GM23338 (cell line): ENCODE results near the gene STAM. TPM values are rescaled to one million over a fixed set of nuclear protein-coding genes. Genes with fewer than 3 reads are reported as not detected.

Experiments used
- ATAC-seq: fragments of 200-7000 bp; cut with Tn5 transposase; 3 replicates; pipeline ENCODE4 v1.9.1; 2020
- DNase-seq: peaks from one replicate; pipeline ENCODE4 v3.0.0-alpha.2; 2015; ENCODE audit warnings: low spot score
- H2AFZ ChIP-seq: fragments of 200-600 bp; sonication (generic); 2 replicates; pipeline ENCODE4 v1.8.0; 2016; ENCODE audit warnings: antibody characterized with exemption, mild to moderate bottlenecking, moderate library complexity
- H3F3A ChIP-seq: fragments of 200-600 bp; sonication (generic); replicated peaks from 2 replicates; pipeline ENCODE4 v1.8.0; 2017; ENCODE audit warnings: antibody characterized with exemption, mixed run types, low read depth
- H3K27ac ChIP-seq: fragments of 200-600 bp; sonication (generic); 2 replicates; pipeline ENCODE4 v1.6.1; 2016; ENCODE audit warnings: low read depth
- H3K27me3 ChIP-seq: fragments of 200-600 bp; sonication (generic); 2 replicates; pipeline ENCODE4 v1.8.0; 2016; ENCODE audit warnings: mild to moderate bottlenecking, mixed run types, moderate library complexity; ENCODE audit not compliant: insufficient read depth
- H3K36me3 ChIP-seq: fragments of 200-600 bp; sonication (generic); 2 replicates; pipeline ENCODE4 v1.8.0; 2016; ENCODE audit warnings: mild to moderate bottlenecking; ENCODE audit not compliant: insufficient read depth
- H3K4me1 ChIP-seq: fragments of 200-600 bp; sonication (generic); 2 replicates; pipeline ENCODE4 v1.8.0; 2016; ENCODE audit warnings: mild to moderate bottlenecking, moderate library complexity; ENCODE audit not compliant: insufficient read depth
- H3K4me2 ChIP-seq: fragments of 200-600 bp; sonication (generic); 2 replicates; pipeline ENCODE4 v1.7.1; 2017; ENCODE audit warnings: mixed run types
- H3K4me3 ChIP-seq: fragments of 200-600 bp; sonication (generic); 2 replicates; pipeline ENCODE4 v1.6.1; 2016; ENCODE audit warnings: mixed run types
- H3K79me2 ChIP-seq: fragments of 200-600 bp; sonication (generic); replicated peaks from 2 replicates; pipeline ENCODE4 v1.8.0; 2017; ENCODE audit warnings: mild to moderate bottlenecking; ENCODE audit not compliant: insufficient read depth
- H3K9me2 ChIP-seq: fragments of 200-600 bp; sonication (generic); 2 replicates; pipeline ENCODE4 v1.8.0; 2017; ENCODE audit not compliant: insufficient read depth
- H4K20me1 ChIP-seq: fragments of 200-600 bp; sonication (generic); replicated peaks from 2 replicates; pipeline ENCODE4 v1.8.0; 2017; ENCODE audit warnings: mild to moderate bottlenecking; ENCODE audit not compliant: insufficient read depth
- H3K27ac Mint-ChIP-seq: 2 replicates; pipeline ENCODE4 v1.8.0; 2020; ENCODE audit warnings: inconsistent platforms, mild to moderate bottlenecking, moderate library complexity, mixed read lengths
- H3K27me3 Mint-ChIP-seq: 3 replicates; pipeline ENCODE4 v1.8.0; 2022; ENCODE audit warnings: low read depth, mild to moderate bottlenecking, moderate library complexity, mixed read lengths, inconsistent platforms; ENCODE audit not compliant: insufficient read depth, poor library complexity
- H3K36me3 Mint-ChIP-seq: 3 replicates; pipeline ENCODE4 v1.8.0; 2021; ENCODE audit warnings: low read depth, mild to moderate bottlenecking, inconsistent platforms, moderate library complexity, mixed read lengths
- H3K4me1 Mint-ChIP-seq: 3 replicates; pipeline ENCODE4 v1.8.0; 2020; ENCODE audit warnings: mild to moderate bottlenecking, inconsistent platforms, mixed read lengths
- H3K4me3 Mint-ChIP-seq: 3 replicates; pipeline ENCODE4 v1.8.0; 2021; ENCODE audit warnings: moderate library complexity, mild to moderate bottlenecking, inconsistent platforms, mixed read lengths
- H3K9me3 Mint-ChIP-seq: 3 replicates; pipeline ENCODE4 v1.8.0; 2020; ENCODE audit warnings: moderate library complexity, mild to moderate bottlenecking, inconsistent platforms, mixed read lengths
- CREB1 ChIP-seq: fragments of 250-450 bp; sonication (Bioruptor Pico); IDR thresholded peaks from 2 replicates; pipeline ENCODE4 v1.5.0; 2020; ENCODE audit warnings: low read depth, mild to moderate bottlenecking, moderate library complexity
- CTCF ChIP-seq, 2 experiments: fragments of 200-600 bp in 1 of 2; sonication (generic) in 1 of 2; conservative IDR thresholded peaks; 2 replicates each; pipeline versions ENCODE4 v1.5.1 to v1.6.1; 2016 to 2017; ENCODE audit warnings: antibody characterized with exemption in 2 of 2, low read depth in 2 of 2, mild to moderate bottlenecking in 2 of 2, moderate library complexity in 1 of 2
- ETS1 ChIP-seq: IDR thresholded peaks from 2 replicates; pipeline ENCODE4 v1.6.1; 2016; ENCODE audit warnings: antibody characterized with exemption
- EZH2 ChIP-seq: fragments of 200-600 bp; sonication (generic); IDR thresholded peaks from one replicate; pipeline ENCODE4 v1.8.0; 2017; ENCODE audit warnings: antibody characterized with exemption, mild to moderate bottlenecking, low read depth; ENCODE audit not compliant: unreplicated experiment
- EZH2phosphoT487 ChIP-seq: fragments of 200-600 bp; sonication (generic); IDR thresholded peaks from one replicate; pipeline ENCODE4 v1.8.1; 2018; ENCODE audit warnings: antibody characterized with exemption; ENCODE audit not compliant: unreplicated experiment
- JUNB ChIP-seq: IDR thresholded peaks from one replicate; pipeline ENCODE4 v1.6.1; 2016; ENCODE audit warnings: antibody characterized with exemption; ENCODE audit not compliant: unreplicated experiment
- NANOG ChIP-seq: IDR thresholded peaks from 2 replicates; pipeline ENCODE4 v1.6.1; 2016; ENCODE audit warnings: antibody characterized with exemption, borderline replicate concordance
- POLR2AphosphoS5 ChIP-seq: IDR thresholded peaks from 2 replicates; pipeline ENCODE4 v1.6.1; 2016; ENCODE audit warnings: antibody characterized with exemption, low read depth
- STAT1 ChIP-seq: IDR thresholded peaks from one replicate; pipeline ENCODE4 v1.6.1; 2016; ENCODE audit warnings: antibody characterized with exemption; ENCODE audit not compliant: unreplicated experiment
- ZNF114 ChIP-seq: fragments of 250-450 bp; sonication (Bioruptor Pico); IDR thresholded peaks from 2 replicates; pipeline ENCODE4 v1.5.0; 2020; ENCODE audit warnings: mild to moderate bottlenecking, moderate library complexity
- polyA plus RNA-seq: library from polyadenylated mRNA; unstranded; fragments of >200 nt; fragmentation: Nextera tagmentation; extraction: Ambion mirVana; gene quantifications from 2 replicates; pipeline ENCODE4 v1.2.1, GENCODE V29; 2016
- total RNA-seq: library from RNA; depleted of rRNA; stranded (reverse); fragments of >200 nt; shearing (Covaris generic); gene quantifications from 2 replicates; pipeline ENCODE4 v1.2.3, GENCODE V29; 2014
- TF ChIP-seq, protein P1 (sequence below): fragments of 250-450 bp; sonication (Bioruptor Pico); IDR thresholded peaks from 2 replicates; pipeline ENCODE4 v1.5.0; 2020; ENCODE audit warnings: mild to moderate bottlenecking, moderate library complexity
- TF ChIP-seq, protein P2 (sequence below): IDR thresholded peaks from one replicate; pipeline ENCODE4 v1.6.1; 2018; ENCODE audit warnings: antibody characterized with exemption; ENCODE audit not compliant: unreplicated experiment

STAM gene
- total and polyA plus RNA-seq, 2 experiments from 2014 or later: 28.8 to 40.5 TPM

DNA sequence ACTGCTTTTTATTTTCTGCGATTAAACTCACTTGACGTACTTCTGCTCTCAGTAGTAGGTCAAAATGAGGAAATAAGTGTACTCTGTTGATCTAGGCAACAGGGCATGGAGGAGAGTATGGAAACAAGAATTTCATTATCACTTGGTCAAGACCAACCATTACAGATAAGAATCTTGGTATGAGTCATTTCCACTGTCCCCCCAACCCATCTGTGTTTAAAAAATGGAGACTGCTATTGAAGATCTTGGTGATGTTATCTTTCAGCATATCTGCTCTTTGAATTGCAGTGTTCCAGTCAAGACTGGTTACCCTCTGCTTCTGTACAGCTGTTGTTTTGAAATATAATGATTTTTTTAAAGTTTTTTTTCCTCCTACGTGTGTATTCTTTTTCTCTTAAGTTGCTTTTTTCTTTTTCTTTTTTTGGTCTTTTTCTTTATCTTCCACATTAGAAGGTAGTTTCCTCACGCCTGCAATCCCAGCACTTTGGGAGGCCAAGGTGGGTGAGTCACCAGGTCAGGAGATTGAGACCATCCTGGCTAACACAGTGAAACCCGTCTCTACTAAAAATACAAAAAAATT is 11.7 kb downstream of the STAM start:
- peaks cover 36% of the 10 kb centered on the region for H3K9me3 Mint-ChIP-seq
- no peak overlapping the region for H3K4me3 ChIP-seq
- no peak overlapping the region for H3K4me3 Mint-ChIP-seq
- TF ChIP-seq STAT1 (no peak), POLR2AphosphoS5 (no peak), JUNB (no peak), EZH2phosphoT487 (no peak), EZH2 (no peak), CREB1 (CRISPR knock-in tag) (no peak), ZNF114 (CRISPR knock-in tag) (no peak), CTCF (conservative IDR thresholded peaks at IDR 0.05; ENCODE audit: low read depth in 2 of 2) (no peak), NANOG (no peak), ETS1 (no peak)
- TF ChIP-seq, protein P1, sequence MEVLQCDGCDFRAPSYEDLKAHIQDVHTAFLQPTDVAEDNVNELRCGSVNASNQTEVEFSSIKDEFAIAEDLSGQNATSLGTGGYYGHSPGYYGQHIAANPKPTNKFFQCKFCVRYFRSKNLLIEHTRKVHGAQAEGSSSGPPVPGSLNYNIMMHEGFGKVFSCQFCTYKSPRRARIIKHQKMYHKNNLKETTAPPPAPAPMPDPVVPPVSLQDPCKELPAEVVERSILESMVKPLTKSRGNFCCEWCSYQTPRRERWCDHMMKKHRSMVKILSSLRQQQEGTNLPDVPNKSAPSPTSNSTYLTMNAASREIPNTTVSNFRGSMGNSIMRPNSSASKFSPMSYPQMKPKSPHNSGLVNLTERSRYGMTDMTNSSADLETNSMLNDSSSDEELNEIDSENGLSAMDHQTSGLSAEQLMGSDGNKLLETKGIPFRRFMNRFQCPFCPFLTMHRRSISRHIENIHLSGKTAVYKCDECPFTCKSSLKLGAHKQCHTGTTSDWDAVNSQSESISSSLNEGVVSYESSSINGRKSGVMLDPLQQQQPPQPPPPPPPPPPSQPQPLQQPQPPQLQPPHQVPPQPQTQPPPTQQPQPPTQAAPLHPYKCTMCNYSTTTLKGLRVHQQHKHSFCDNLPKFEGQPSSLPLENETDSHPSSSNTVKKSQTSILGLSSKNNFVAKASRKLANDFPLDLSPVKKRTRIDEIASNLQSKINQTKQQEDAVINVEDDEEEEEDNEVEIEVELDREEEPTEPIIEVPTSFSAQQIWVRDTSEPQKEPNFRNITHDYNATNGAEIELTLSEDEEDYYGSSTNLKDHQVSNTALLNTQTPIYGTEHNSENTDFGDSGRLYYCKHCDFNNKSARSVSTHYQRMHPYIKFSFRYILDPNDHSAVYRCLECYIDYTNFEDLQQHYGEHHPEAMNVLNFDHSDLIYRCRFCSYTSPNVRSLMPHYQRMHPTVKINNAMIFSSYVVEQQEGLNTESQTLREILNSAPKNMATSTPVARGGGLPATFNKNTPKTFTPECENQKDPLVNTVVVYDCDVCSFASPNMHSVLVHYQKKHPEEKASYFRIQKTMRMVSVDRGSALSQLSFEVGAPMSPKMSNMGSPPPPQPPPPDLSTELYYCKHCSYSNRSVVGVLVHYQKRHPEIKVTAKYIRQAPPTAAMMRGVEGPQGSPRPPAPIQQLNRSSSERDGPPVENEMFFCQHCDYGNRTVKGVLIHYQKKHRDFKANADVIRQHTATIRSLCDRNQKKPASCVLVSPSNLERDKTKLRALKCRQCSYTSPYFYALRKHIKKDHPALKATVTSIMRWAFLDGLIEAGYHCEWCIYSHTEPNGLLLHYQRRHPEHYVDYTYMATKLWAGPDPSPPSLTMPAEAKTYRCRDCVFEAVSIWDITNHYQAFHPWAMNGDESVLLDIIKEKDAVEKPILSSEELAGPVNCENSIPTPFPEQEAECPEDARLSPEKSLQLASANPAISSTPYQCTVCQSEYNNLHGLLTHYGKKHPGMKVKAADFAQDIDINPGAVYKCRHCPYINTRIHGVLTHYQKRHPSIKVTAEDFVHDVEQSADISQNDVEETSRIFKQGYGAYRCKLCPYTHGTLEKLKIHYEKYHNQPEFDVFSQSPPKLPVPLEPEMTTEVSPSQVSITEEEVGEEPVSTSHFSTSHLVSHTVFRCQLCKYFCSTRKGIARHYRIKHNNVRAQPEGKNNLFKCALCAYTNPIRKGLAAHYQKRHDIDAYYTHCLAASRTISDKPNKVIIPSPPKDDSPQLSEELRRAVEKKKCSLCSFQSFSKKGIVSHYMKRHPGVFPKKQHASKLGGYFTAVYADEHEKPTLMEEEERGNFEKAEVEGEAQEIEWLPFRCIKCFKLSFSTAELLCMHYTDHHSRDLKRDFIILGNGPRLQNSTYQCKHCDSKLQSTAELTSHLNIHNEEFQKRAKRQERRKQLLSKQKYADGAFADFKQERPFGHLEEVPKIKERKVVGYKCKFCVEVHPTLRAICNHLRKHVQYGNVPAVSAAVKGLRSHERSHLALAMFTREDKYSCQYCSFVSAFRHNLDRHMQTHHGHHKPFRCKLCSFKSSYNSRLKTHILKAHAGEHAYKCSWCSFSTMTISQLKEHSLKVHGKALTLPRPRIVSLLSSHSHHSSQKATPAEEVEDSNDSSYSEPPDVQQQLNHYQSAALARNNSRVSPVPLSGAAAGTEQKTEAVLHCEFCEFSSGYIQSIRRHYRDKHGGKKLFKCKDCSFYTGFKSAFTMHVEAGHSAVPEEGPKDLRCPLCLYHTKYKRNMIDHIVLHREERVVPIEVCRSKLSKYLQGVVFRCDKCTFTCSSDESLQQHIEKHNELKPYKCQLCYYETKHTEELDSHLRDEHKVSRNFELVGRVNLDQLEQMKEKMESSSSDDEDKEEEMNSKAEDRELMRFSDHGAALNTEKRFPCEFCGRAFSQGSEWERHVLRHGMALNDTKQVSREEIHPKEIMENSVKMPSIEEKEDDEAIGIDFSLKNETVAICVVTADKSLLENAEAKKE: no peak
- TF ChIP-seq, protein P2, sequence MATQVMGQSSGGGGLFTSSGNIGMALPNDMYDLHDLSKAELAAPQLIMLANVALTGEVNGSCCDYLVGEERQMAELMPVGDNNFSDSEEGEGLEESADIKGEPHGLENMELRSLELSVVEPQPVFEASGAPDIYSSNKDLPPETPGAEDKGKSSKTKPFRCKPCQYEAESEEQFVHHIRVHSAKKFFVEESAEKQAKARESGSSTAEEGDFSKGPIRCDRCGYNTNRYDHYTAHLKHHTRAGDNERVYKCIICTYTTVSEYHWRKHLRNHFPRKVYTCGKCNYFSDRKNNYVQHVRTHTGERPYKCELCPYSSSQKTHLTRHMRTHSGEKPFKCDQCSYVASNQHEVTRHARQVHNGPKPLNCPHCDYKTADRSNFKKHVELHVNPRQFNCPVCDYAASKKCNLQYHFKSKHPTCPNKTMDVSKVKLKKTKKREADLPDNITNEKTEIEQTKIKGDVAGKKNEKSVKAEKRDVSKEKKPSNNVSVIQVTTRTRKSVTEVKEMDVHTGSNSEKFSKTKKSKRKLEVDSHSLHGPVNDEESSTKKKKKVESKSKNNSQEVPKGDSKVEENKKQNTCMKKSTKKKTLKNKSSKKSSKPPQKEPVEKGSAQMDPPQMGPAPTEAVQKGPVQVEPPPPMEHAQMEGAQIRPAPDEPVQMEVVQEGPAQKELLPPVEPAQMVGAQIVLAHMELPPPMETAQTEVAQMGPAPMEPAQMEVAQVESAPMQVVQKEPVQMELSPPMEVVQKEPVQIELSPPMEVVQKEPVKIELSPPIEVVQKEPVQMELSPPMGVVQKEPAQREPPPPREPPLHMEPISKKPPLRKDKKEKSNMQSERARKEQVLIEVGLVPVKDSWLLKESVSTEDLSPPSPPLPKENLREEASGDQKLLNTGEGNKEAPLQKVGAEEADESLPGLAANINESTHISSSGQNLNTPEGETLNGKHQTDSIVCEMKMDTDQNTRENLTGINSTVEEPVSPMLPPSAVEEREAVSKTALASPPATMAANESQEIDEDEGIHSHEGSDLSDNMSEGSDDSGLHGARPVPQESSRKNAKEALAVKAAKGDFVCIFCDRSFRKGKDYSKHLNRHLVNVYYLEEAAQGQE: no peak
- no peak for ATAC-seq
- H3F3A ChIP-seq: no peaks in the 10 kb centered on the region
- peaks cover 24% of the 10 kb centered on the region for H3K4me1 Mint-ChIP-seq
- H2AFZ ChIP-seq: no peak overlapping the region
- no peaks in the 10 kb centered on the region for H3K27me3 ChIP-seq
- peaks cover 98% of the 10 kb centered on the region for H3K79me2 ChIP-seq
- H3K27ac Mint-ChIP-seq: no peak overlapping the region
- no peak overlapping the region for H3K27ac ChIP-seq
- H4K20me1 ChIP-seq: no peaks in the 10 kb centered on the region
- H3K9me2 ChIP-seq: no peaks in the 10 kb centered on the region
- no peaks in the 10 kb centered on the region for H3K27me3 Mint-ChIP-seq
- peaks cover 6% of the 10 kb centered on the region; the same call in 1 of the 2 replicates for H3K36me3 ChIP-seq
- peaks cover 43% of the 10 kb centered on the region for H3K4me1 ChIP-seq
- H3K36me3 Mint-ChIP-seq: peaks cover 61% of the 10 kb centered on the region
- H3K4me2 ChIP-seq: no peak overlapping the region
- no peak for DNase-seq
